Measurements from ENCODE around the gene AKIP1. TPM values are rescaled to one million over a fixed set of nuclear protein-coding genes. Genes with fewer than 3 reads are reported as not detected.
A peak's percentile ranks its signal among the peaks of the same experiment; 100 is the strongest.

Gene AKIP1
- total and polyA plus RNA-seq, 10 of the 15 experiments (the other 5 are each of a cell fraction or from before 2014, with no cell fraction given), result 5.1 to 38.9 (median 30.5) TPM

- in situ Hi-C loops (cut with MboI), result no loop called here
- no TSS peak for BruUV-seq (replicated peaks)
- Histone ChIP-seq H3K9ac (ENCODE audit: control insufficient read depth, insufficient read depth, low read length) (no peak overlapping the region), H3K9me3 (replicated peaks; ENCODE audit: control insufficient read depth, insufficient read depth, low read length) (no peaks in the 10 kb centered on the region), H2AFZ (ENCODE audit: control insufficient read depth, low read depth, low read length) (no peak overlapping the region), H3K4me1 (ENCODE audit: control insufficient read depth, insufficient read depth, low read length) (no peaks in the 10 kb centered on the region), H3K36me3 (ENCODE audit: control insufficient read depth in 2 of 2, insufficient read depth in 2 of 2, low read length in 1 of 2) (no peaks in the 10 kb centered on the region), H3K4me3 (no peak overlapping the region), H3K79me2 (ENCODE audit: control insufficient read depth, insufficient read depth, low read length) (no peaks in the 10 kb centered on the region), H3K27ac (ENCODE audit: control insufficient read depth, insufficient read depth) (no peak overlapping the region), H3K4me2 (ENCODE audit: control insufficient read depth, insufficient read depth) (no peak overlapping the region), H3K27me3 (replicated peaks in 1 of 2; ENCODE audit: control insufficient read depth in 2 of 2, insufficient read depth in 2 of 2, low read length in 1 of 2) (no peaks in the 10 kb centered on the region), H4K20me1 (ENCODE audit: control insufficient read depth, insufficient read depth) (no peaks in the 10 kb centered on the region)
- intact Hi-C loops (cut with micrococcal nuclease; ENCODE audit: unreplicated experiment), result no loop called here
- RAD21 ChIA-PET (ENCODE audit: unreplicated experiment), result interaction anchor here (0.9 to 1.2 kb wide), 3 partner anchors 23 to 204 kb away, joined by 3 to 4 read pairs (median 3); partner anchors contain the start of gene AKIP1
- TF ChIP-seq PML (IDR thresholded peaks at IDR 0.05; ENCODE audit: low read length), result no peak
- TF ChIP-seq SMC3 (IDR thresholded peaks at IDR 0.05; ENCODE audit: borderline replicate concordance, low read length), result no peak
- 0 out of 2 replicates have a peak, but pooled peaks have one; percentile 23 for TF ChIP-seq RAD21 (IDR thresholded peaks at IDR 0.05; ENCODE audit: insufficient read depth, low read depth, low read length)
- DNase-seq (ENCODE audit: low read depth, low spot score), result no peak
- WGBS (ENCODE audit: insufficient coverage, insufficient replicate concordance, low lambda C conversion rate, missing lambda C conversion rate), result 75% methylated on average over 6 of the region's 6 CpGs
- POLR2A ChIA-PET, result no interaction called here
- SMC1A ChIA-PET (ENCODE audit: uncharacterized antibody, unreplicated experiment), result interaction anchor here (1.4 kb wide), 1 partner anchor 9 kb away, joined by 3 read pairs; the partner anchor contains the start of gene ASCL3
- CTCF ChIA-PET, result interaction anchor here (1.1 to 4.8 kb wide), 2 partner anchors 26 to 203 kb away, joined by 3 to 30 read pairs; no protein-coding TSS in a partner anchor
- ATAC-seq, result peak; percentile 51
- no peak for FAIRE-seq
These were observed 22.9 kb downstream of the AKIP1 start for GRCh38 chr11:8933931-8934330.

DNA sequence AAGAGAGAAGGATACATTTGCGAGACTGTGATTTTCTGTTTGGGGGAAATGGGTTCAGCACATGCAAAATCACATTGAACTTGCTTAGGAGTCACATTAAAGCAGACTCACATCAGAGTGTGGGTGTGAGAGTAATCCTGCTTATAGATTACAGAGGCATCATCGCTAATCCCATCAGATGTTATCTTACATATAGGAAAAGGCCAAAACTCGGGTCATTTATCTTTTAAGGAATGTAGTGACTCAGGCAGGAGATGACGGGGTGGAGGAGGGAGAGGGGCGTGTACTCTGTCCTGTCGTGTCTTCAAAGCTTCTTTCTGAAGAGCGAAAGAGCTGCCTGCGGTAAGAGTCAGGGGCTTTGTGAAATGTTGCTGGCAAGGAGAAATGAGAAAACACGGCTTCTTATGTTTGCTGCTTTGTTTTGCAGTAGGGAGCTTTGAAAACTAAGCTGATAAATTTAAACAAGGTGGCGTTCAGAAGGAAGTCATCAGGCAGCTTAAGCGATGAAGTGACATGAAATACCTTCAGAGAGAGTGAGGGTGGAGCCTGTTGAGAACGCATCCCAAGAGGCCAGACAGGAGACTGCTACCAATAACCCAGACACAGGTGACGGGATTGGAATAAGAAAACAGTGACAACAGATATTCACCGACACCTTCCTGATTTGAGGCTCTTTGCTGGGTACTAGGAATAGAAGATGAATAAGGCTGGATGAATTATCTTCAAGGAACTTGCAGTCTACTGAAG is 23.9 kb downstream of the AKIP1 start:
- ChIA-PET RAD21 (ENCODE audit: unreplicated experiment) (no interaction called here), SMC1A (ENCODE audit: uncharacterized antibody, unreplicated experiment) (interaction anchor here (0.9 to 2.1 kb wide), 2 partner anchors 11 to 25 kb away, joined by 3 to 6 read pairs; no protein-coding TSS in a partner anchor), CTCF (interaction anchor here (4.8 kb wide), 1 partner anchor 25 kb away, joined by 30 read pairs; no protein-coding TSS in a partner anchor), POLR2A (interaction anchor here (0.9 kb wide), 1 partner anchor 25 kb away, joined by 3 read pairs; no protein-coding TSS in a partner anchor)
- BruUV-seq (replicated peaks), result no TSS peak
- no peaks in the 10 kb centered on the region for H4K20me1 ChIP-seq (ENCODE audit: control insufficient read depth, insufficient read depth)
- no peaks in the 10 kb centered on the region for H3K9me3 ChIP-seq (replicated peaks; ENCODE audit: control insufficient read depth, insufficient read depth, low read length)
- no peaks in the 10 kb centered on the region for H3K4me1 ChIP-seq (ENCODE audit: control insufficient read depth, insufficient read depth, low read length)
- no peak for ATAC-seq
- H3K9ac ChIP-seq (ENCODE audit: control insufficient read depth, insufficient read depth, low read length), result no peak overlapping the region
- FAIRE-seq, result no peak
- in situ Hi-C loops (cut with MboI), result no loop called here
- WGBS (ENCODE audit: insufficient coverage, insufficient replicate concordance, low lambda C conversion rate, missing lambda C conversion rate), result 72% methylated on average over 14 of the region's 14 CpGs
- no peaks in the 10 kb centered on the region for H3K36me3 ChIP-seq (ENCODE audit: control insufficient read depth in 2 of 2, insufficient read depth in 2 of 2, low read length in 1 of 2)
- intact Hi-C loops (cut with micrococcal nuclease; ENCODE audit: unreplicated experiment), result no loop called here
- DNase-seq (ENCODE audit: low read depth, low spot score), result no peak
- H3K79me2 ChIP-seq (ENCODE audit: control insufficient read depth, insufficient read depth, low read length), result no peaks in the 10 kb centered on the region
- no peak overlapping the region for H2AFZ ChIP-seq (ENCODE audit: control insufficient read depth, low read depth, low read length)
- H3K4me3 ChIP-seq, result no peak overlapping the region
- H3K27me3 ChIP-seq (replicated peaks in 1 of 2; ENCODE audit: control insufficient read depth in 2 of 2, insufficient read depth in 2 of 2, low read length in 1 of 2), result no peaks in the 10 kb centered on the region
- no peak overlapping the region for H3K27ac ChIP-seq (ENCODE audit: control insufficient read depth, insufficient read depth)
- H3K4me2 ChIP-seq (ENCODE audit: control insufficient read depth, insufficient read depth), result no peak overlapping the region
- TF ChIP-seq BCL11A (IDR thresholded peaks at IDR 0.05; ENCODE audit: low read depth, low read length) (no peak), ZNF217 (IDR thresholded peaks at IDR 0.05) (no peak), SMAD5 (IDR thresholded peaks at IDR 0.05; ENCODE audit: low read depth) (no peak), ETV6 (conservative IDR thresholded peaks at IDR 0.05 in 1 of 2, IDR thresholded peaks at IDR 0.05 in 1 of 2; ENCODE audit: borderline replicate concordance in 1 of 2, low read depth in 1 of 2) (no peak), KDM1A (IDR thresholded peaks at IDR 0.05; ENCODE audit: borderline replicate concordance) (no peak), TBL1XR1 (IDR thresholded peaks at IDR 0.05; ENCODE audit: low read depth, low read length) (no peak), GATAD2B (conservative IDR thresholded peaks at IDR 0.05; ENCODE audit: low read depth) (no peak), MYC (IDR thresholded peaks at IDR 0.05; ENCODE audit: insufficient read depth, insufficient read length, insufficient replicate concordance, low read length, severe bottlenecking) (no peak)
- TF ChIP-seq, protein P1, sequence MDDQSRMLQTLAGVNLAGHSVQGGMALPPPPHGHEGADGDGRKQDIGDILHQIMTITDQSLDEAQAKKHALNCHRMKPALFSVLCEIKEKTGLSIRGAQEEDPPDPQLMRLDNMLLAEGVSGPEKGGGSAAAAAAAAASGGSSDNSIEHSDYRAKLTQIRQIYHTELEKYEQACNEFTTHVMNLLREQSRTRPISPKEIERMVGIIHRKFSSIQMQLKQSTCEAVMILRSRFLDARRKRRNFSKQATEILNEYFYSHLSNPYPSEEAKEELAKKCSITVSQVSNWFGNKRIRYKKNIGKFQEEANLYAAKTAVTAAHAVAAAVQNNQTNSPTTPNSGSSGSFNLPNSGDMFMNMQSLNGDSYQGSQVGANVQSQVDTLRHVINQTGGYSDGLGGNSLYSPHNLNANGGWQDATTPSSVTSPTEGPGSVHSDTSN (IDR thresholded peaks at IDR 0.05; ENCODE audit: insufficient replicate concordance, low read depth, low read length), result no peak
- TF ChIP-seq, protein P2, sequence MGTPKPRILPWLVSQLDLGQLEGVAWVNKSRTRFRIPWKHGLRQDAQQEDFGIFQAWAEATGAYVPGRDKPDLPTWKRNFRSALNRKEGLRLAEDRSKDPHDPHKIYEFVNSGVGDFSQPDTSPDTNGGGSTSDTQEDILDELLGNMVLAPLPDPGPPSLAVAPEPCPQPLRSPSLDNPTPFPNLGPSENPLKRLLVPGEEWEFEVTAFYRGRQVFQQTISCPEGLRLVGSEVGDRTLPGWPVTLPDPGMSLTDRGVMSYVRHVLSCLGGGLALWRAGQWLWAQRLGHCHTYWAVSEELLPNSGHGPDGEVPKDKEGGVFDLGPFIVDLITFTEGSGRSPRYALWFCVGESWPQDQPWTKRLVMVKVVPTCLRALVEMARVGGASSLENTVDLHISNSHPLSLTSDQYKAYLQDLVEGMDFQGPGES (IDR thresholded peaks at IDR 0.05), result no peak
